Activated B cell treated with CpG ODN at 0.5 μM for 24 hours (primary cell): ENCODE results near the gene KLHL29. TPM values are rescaled to one million over a fixed set of nuclear protein-coding genes. Genes with fewer than 3 reads are reported as not detected.

Source experiments
- ATAC-seq: fragments of 200-7000 bp; cut with Tn5 transposase; one replicate; pipeline ENCODE4 v1.10.0; 2021; ENCODE audit warnings: low read depth, mild to moderate bottlenecking, moderate library complexity
- CTCF ChIA-PET: fragments of 350-600 bp; sonication (Branson Sonifier 250); formaldehyde crosslinking; loops from one replicate; lab custom pipeline; 2021; ENCODE audit warnings: antibody characterized with exemption; lab: Charles Lee
- POLR2A ChIA-PET: fragments of 350-600 bp; sonication (Branson Sonifier 250); formaldehyde crosslinking; loops from one replicate; lab custom pipeline; 2021; ENCODE audit warnings: antibody characterized with exemption; lab: Charles Lee
- DNase-seq: peaks from one replicate; pipeline ENCODE4 v3.0.0; 2022
- H3K27ac Mint-ChIP-seq: one replicate; pipeline ENCODE4 v1.8.0; 2020; ENCODE audit warnings: mixed read lengths
- H3K27me3 Mint-ChIP-seq: one replicate; pipeline ENCODE4 v1.8.0; 2021; ENCODE audit warnings: mixed read lengths
- H3K36me3 Mint-ChIP-seq: one replicate; pipeline ENCODE4 v1.8.0; 2021; ENCODE audit warnings: low read depth, mixed read lengths
- H3K4me1 Mint-ChIP-seq: one replicate; pipeline ENCODE4 v1.8.0; 2021; ENCODE audit warnings: mixed read lengths
- H3K4me3 Mint-ChIP-seq: one replicate; pipeline ENCODE4 v1.8.0; 2020; ENCODE audit warnings: mild to moderate bottlenecking, mixed read lengths
- H3K9me3 Mint-ChIP-seq: one replicate; pipeline ENCODE4 v1.8.0; 2020; ENCODE audit warnings: mixed read lengths
- intact Hi-C: fragments of 100-400 bp; cut with micrococcal nuclease; formaldehyde crosslinking; loops from one replicate; pipeline ENCODE4 v1.15.1; 2024
- total RNA-seq: library from RNA; stranded (reverse); gene quantifications from 2 replicates; pipeline ENCODE4 v1.2.3, GENCODE V29; 2022
- TF ChIP-seq, protein P1 (sequence below): fragments of 200-600 bp; IDR thresholded peaks from one replicate; pipeline ENCODE4 v1.8.0; 2022; ENCODE audit warnings: antibody characterized with exemption, mild to moderate bottlenecking

KLHL29 gene
- total RNA-seq, 1 donor from 2014 or later = 2.5 TPM

DNA sequence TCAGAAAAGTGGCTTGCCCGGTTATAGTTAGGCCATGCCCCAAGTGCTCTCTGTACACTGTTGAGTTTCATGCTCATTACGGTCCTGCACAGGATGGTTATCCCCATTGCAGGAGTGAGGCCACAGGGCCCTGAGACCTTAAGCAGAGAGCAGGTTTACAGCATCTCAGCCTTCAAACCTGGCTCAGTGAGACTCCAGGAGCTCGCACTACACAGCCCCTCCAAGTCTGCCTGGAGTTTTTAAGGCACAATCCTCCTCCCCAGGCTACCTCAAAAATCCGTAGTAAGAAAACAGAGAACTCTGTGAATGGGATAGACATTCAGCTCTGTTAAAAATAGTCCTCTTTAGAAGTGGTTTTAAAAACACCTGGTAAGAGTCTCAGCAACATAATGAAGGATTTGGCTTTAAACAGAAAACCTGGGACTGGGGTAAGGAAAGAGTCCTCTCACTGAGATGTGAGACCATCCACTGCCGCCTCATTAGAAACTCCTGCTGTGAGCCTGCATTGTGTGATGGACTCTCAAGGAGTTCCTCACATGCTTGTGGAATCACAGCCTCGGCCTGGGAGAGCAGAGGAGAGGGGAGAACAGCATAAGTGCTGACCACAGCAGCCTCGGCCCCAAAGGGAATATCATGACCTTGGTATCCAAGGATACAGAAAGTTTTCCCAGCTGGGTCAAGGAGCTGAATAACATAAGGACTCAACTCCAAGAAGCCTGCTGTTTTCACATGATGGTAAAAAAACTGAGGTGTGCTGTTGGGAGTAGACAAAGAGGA lies 327.2 kb downstream of the KLHL29 start:
- no peak for DNase-seq
- H3K9me3 Mint-ChIP-seq = no peaks in the 10 kb centered on the region
- H3K36me3 Mint-ChIP-seq = peaks cover 29% of the 10 kb centered on the region
- TF ChIP-seq, protein P1, sequence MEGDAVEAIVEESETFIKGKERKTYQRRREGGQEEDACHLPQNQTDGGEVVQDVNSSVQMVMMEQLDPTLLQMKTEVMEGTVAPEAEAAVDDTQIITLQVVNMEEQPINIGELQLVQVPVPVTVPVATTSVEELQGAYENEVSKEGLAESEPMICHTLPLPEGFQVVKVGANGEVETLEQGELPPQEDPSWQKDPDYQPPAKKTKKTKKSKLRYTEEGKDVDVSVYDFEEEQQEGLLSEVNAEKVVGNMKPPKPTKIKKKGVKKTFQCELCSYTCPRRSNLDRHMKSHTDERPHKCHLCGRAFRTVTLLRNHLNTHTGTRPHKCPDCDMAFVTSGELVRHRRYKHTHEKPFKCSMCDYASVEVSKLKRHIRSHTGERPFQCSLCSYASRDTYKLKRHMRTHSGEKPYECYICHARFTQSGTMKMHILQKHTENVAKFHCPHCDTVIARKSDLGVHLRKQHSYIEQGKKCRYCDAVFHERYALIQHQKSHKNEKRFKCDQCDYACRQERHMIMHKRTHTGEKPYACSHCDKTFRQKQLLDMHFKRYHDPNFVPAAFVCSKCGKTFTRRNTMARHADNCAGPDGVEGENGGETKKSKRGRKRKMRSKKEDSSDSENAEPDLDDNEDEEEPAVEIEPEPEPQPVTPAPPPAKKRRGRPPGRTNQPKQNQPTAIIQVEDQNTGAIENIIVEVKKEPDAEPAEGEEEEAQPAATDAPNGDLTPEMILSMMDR = no peak
- peaks cover 3% of the 10 kb centered on the region for H3K4me1 Mint-ChIP-seq
- intact Hi-C loops = no loop called here
- H3K27ac Mint-ChIP-seq = no peak overlapping the region
- H3K4me3 Mint-ChIP-seq = no peak overlapping the region
- H3K27me3 Mint-ChIP-seq = no peaks in the 10 kb centered on the region
- ChIA-PET CTCF (no interaction called here), POLR2A (no interaction called here)
- no peak for ATAC-seq

DNA sequence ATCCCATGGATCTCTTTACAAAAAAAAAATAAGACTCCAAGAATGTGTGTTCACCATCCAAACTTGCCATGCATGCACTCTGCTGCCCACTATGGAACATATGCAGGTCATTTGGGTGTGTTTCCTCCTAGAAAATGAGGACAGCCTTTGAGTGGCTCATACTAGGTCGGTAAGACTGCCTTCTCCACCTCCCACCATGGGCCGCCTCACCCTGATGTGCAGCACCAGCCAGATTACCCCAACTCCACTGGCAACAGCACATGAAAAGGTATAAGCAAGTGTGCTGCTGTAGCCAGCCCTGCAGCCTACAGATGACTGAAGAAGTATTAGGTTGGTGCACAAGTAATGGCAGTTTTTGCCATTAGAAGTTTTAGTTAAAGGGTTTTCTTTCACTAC lies 327.8 kb downstream of the KLHL29 start:
- intact Hi-C loops = no loop called here
- Mint-ChIP-seq H3K4me1 (peaks cover 3% of the 10 kb centered on the region), H3K4me3 (no peak overlapping the region), H3K27me3 (no peaks in the 10 kb centered on the region), H3K27ac (no peak overlapping the region), H3K36me3 (peaks cover 29% of the 10 kb centered on the region), H3K9me3 (no peaks in the 10 kb centered on the region)
- ChIA-PET POLR2A (no interaction called here), CTCF (no interaction called here)
- ATAC-seq (no peak), DNase-seq (no peak)
- TF ChIP-seq, protein P1 = no peak

DNA sequence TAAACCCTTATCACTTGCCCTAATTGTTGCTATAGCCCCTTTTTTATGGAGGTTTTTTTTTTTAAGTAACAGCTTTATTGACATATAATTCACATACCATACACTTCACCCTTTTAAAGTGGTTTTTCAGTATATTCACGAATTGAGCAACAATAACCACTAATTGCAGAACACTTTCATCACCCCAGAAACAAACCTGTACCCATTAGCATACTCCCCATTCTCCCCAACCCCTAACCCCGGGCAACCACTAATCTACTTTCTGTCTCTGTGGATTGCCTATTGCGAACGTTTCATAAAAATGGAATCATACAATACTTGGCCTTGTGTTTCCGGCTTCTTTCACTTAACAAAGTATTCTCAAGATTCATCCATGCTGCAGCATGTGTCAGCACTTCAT lies 328.4 kb downstream of the KLHL29 start:
- ChIA-PET CTCF (no interaction called here), POLR2A (no interaction called here)
- TF ChIP-seq, protein P1 = no peak
- ATAC-seq = no peak
- Mint-ChIP-seq H3K36me3 (peaks cover 32% of the 10 kb centered on the region), H3K27ac (no peak overlapping the region), H3K4me1 (peaks cover 3% of the 10 kb centered on the region), H3K9me3 (no peaks in the 10 kb centered on the region), H3K4me3 (no peak overlapping the region), H3K27me3 (no peaks in the 10 kb centered on the region)
- no peak for DNase-seq
- intact Hi-C loops = no loop called here

DNA sequence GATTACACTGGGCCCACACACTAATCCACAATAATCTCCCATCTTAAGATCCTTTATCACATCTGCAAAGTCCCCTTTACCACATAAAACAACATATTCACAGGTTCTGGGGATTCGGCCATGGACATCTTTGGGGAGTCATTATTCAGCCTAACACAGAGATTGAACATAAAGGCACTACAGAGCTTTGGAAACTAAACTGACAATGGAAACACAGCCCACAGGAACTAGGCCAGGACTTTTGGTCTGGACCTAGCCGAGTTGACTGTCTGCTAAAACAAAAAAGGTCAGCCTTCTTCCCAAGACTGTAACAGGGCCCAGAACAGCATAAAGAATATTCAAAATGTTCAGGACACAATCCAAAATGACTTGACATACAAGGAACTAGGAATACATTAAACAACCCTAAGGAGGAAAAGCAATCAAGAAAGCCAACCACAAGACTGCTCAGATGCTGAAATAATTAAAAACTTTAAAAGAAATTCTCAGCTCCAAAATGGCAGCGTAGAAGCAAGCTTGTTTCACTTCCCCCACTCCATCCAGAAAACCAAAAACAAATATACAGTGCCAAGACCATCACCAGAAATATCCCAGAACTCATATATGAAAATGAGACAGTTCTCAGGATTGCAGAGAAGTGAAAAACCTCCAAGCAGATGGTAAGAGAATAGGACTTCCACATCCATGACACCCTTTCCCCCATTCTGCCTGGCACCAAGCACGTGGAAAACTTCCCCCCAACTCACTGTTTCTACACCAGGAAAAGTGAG lies 334.1 kb downstream of the KLHL29 start:
- no peak for DNase-seq
- peaks cover 58% of the 10 kb centered on the region for H3K36me3 Mint-ChIP-seq
- peaks cover 16% of the 10 kb centered on the region for H3K9me3 Mint-ChIP-seq
- CTCF ChIA-PET = no interaction called here
- ATAC-seq = no peak
- H3K4me3 Mint-ChIP-seq = no peak overlapping the region
- H3K27ac Mint-ChIP-seq = no peak overlapping the region
- TF ChIP-seq, protein P1 = no peak
- intact Hi-C loops = no loop called here
- POLR2A ChIA-PET = no interaction called here
- no peaks in the 10 kb centered on the region for H3K27me3 Mint-ChIP-seq
- H3K4me1 Mint-ChIP-seq = peaks cover 3% of the 10 kb centered on the region

DNA sequence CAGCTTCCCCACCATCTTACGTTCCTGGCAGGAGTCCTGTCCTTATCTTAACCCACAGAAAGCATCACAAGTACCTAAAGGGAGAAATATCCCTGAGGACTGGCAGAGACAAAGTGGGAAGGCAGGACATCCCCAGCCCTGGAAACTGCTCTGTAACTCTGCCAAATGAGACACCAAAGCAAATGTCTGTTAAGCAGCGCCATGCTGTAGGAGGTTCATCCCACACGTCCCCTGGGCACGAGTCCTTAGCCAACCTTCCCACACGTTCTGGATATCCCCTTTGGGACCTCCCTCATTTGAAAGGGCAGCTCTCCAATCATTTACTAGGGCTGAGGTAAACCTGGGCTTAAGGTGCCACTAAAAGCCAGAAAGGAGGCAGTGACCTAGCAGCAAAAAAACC lies 334.7 kb downstream of the KLHL29 start:
- Mint-ChIP-seq H3K9me3 (peaks cover 19% of the 10 kb centered on the region), H3K27me3 (no peaks in the 10 kb centered on the region), H3K4me1 (peaks cover 3% of the 10 kb centered on the region), H3K4me3 (no peak overlapping the region), H3K36me3 (peaks cover 62% of the 10 kb centered on the region), H3K27ac (no peak overlapping the region)
- TF ChIP-seq, protein P1 = no peak
- CTCF ChIA-PET = no interaction called here
- ATAC-seq (no peak), DNase-seq (no peak)
- intact Hi-C loops = no loop called here
- POLR2A ChIA-PET = no interaction called here
